Stimulated activated CD8-positive, alpha-beta memory T cell treated with anti-CD3 and anti-CD28 coated beads, Interleukin-4, amount 100 ng/mL, for 1 hour (primary cell): ENCODE measurements around the gene ARMH3.

Experiments used
- DNase-seq, 2 donors: peaks; one replicate each; pipeline ENCODE4 v3.0.0-alpha.2; 2020; ENCODE audit warnings: low read depth in 2 of 2, low spot score in 1 of 2

ARMH3 gene

GRCh38 chr10:101940916-101941315 is 115.1 kb downstream of the ARMH3 start:
- DNase-seq: no peak

DNA sequence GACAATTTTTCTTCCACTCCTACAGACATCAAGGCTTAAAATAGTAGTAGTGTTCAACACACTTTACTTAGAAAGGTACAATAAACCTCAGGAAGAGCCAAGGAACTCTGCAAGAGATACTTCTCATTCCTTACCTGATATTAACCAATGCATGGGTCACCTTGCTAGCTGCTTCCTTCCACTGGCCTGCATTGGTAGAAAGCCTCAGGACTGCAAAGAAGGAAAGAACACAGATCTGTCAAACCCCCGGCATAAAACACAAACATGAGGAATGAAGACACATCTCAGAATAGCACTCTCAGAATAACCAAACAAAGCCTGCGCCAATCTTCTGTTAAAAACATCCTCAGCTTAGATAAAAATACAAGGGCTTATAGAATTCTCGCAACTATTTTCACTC is 116.2 kb downstream of the ARMH3 start:
- DNase-seq: no peak

DNA sequence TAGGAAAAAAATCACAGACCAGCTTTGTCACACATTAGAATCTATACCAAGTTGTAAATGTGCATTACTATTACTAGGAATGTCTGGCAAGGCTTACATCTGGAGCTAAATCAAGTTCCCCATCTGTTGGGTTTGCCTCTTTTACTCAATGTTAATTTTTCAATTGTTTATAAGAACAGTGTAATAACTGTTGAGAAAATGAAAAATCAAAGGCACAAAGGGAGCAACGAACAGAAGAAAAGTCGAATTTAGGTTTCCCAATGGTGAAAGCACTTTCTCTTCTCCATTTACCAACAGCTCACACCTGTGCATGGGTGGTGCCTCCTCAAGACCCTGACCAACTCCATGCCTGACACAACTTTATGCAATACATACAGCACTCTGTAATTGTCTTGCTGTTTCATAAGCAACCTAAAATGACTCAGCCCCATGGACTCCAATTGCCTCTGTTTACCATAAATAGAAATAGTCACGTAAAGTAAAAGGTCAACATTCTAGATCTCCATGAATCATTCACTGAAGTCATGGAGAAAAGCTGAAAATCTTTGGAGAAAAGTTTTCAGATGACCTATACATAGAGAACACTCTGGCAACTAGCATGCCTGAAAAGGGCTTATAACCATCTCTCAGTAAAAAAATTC is 116.8 kb downstream of the ARMH3 start:
- no peak for DNase-seq

GRCh38 chr10:101938305-101939007 is 117.5 kb downstream of the ARMH3 start:
- no peak for DNase-seq

DNA sequence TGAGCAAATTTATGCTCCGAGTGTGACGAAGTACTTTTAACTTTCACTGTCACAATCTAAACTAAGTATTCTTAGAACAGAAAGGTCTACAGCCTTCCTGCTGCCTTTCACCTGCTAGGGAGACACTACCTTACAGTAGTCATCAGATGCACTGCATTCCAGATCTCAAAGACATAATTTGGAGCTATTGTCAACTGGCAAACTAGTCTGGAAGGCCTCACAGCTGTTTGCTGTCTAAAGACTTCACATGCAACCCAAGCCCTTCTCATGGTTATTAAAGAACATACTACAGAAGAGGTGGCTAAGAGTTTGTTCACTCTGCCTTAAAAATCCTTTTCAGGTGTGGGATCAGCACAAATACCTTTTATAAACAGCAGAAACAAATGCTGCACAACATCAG is 120.5 kb downstream of the ARMH3 start:
- no peak for DNase-seq

- no peak for DNase-seq
These were observed 121.2 kb downstream of the ARMH3 start for GRCh38 chr10:101934686-101935305.

- no peak for DNase-seq
These were observed 122.0 kb downstream of the ARMH3 start for GRCh38 chr10:101933976-101934375.

DNA sequence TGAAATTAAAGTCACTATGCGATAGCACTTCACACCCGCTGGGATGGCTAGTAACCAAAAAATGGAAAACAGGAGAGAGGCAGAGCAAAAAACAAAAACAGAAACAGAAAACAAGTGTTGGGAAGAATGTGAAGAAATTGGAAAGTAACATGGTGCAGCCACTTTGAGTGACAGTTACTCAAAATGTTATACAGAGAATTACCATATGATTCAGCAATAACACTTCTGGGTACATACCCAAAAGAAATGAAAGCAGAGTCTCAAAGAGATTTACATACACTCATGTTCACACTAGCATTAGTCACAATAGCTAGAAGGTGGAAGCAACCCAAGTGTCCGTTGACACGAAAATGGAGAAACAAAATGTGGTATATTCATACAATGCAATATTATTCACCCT is 123.8 kb downstream of the ARMH3 start:
- DNase-seq: no peak

DNA sequence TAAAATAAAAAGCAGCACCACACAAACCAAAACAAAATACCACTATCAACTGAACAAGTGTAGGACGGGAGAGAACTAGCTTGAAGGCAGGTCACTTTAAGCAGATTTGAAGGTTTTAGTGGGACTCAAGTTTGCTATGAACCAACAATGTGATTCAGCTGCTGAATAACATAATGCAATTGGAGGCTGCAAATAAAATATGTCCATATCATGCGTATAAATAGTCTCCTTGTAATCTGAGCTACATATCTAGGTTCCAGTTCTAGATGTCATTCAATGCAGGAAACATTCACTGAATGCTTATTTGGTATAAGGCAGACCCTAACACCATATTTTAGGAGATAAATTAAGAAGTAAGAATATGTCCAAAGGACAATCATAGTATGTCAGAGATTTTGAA is 130.9 kb downstream of the ARMH3 start:
- no peak for DNase-seq

- DNase-seq: no peak
These were observed 132.7 kb downstream of the ARMH3 start for GRCh38 chr10:101923256-101923655.

GRCh38 chr10:101922846-101923245 is 133.1 kb downstream of the ARMH3 start:
- DNase-seq: no peak

DNA sequence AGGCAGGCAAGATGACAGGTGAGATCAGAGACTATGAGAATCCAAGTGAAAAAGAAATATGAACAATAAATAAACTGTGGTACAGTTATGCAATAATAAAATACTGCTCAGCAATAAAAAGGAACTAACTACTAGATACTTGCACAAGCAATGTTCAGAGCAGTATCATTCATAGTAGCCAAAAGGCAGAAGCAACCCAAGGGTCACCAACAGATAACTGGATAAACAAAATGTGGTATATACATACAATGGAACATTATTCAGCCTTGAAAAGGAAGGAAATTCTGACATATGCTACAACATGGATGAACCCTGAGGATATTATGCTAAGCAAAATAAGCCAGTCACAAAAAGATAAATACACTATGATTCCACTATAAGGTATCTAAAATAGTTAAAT is 135.4 kb downstream of the ARMH3 start:
- DNase-seq: no peak

DNA sequence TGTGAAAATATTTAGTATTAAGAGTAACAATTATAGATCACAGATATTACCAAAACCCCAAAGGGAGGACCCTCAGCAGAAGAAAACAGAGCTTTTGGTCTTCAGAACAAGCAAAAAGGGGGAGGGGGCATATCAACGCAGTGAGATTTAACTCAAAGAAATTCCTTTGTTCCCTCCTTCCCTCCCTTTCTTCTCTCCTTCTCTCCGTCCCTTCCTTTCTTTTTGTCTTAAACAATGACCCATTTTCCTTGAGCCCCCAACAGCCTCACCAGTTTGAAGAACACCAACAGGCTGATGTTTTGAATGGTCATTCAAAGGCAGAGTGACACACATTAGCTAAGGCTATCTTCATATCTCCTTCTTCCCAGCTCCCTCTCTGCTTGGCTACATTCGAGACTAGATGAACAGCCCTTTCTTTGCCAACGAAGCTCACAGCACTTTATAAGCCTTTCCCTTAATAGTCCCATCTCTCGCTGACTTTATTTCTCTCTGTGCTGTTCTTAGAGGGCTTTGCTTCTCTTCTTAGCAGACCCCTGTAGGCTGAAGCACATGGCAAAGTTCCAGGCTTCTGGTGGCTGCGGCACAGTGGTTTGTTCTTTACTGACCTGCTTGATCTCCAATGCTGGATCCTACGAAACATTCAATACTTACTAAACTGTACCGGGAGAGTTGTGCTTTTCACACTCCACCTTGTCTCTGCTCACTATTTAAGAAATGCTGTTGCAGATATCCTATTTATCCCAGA is 136.8 kb downstream of the ARMH3 start:
- no peak for DNase-seq

- DNase-seq: no peak
These were observed 143.3 kb downstream of the ARMH3 start for GRCh38 chr10:101912561-101913179.

- DNase-seq: no peak
These were observed 149.3 kb downstream of the ARMH3 start for GRCh38 chr10:101906586-101907183.

- DNase-seq: no peak
These were observed 150.7 kb downstream of the ARMH3 start for GRCh38 chr10:101905251-101905650.

DNA sequence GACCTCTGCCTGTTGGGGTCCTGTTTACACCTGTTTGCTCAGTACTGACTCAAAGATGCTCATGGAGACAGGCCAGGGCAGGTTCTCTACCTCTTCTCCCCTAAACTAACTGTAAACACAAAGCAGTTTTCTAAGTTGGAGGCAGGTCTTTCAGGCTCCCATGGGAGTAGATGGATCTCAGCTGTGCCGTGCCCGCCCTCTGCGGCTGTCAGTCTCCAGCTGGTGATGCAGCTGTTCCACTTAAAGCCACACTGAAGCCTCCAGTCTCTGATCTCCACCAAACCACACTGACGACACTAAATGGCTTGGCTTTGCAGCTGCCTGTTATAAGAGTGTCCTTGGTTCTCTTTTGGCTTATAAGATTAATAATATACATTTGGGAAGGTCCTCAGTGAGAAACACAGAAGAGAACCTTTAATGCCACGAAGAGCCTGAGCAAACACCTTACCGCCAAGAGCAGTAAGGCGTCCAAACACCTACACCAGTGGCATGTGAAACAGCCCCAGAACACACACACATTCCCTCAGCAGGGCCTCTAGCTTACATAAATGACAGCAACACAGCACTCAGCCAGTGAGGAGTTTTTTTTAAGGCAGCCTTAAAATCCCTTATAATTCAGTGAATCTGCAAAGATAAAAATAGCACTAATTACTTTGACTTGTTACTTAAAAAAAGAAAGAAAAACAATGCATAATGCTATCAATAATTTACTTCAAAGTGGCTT is 152.0 kb downstream of the ARMH3 start:
- no peak for DNase-seq

DNA sequence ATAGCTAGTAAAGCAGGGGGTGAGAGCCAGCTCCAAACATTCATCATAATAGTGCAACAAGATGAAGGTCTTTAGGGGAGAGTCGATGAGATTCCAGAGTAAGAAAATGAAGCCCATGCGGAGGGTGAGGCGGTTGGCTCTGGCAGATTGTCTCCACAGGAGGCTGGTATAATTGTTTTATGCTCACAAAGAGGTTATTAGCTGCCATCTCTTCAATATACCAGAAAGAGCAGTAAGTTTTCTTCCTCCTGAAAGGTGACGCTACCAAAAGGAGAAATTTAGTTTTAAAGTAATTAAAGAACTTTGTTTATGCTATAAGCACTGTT is 153.2 kb downstream of the ARMH3 start:
- no peak for DNase-seq

- DNase-seq: no peak
These were observed 153.7 kb downstream of the ARMH3 start for GRCh38 chr10:101902032-101902819.

GRCh38 chr10:101901340-101901739 is 154.6 kb downstream of the ARMH3 start:
- DNase-seq: no peak
